Thoracic aorta (tissue), 2 donors: Measurements from ENCODE around the gene LRRC25. TPM values are rescaled to one million over a fixed set of nuclear protein-coding genes. Genes with fewer than 3 reads are reported as not detected.
"Not testable (repeated sequence)": the region's sequence is repeated elsewhere in the genome, so short reads cannot be mapped to it uniquely, and the experiment has no call there.

Source experiments
- ATAC-seq: fragments of 150-250 bp; one replicate; pipeline ENCODE4 v1.8.0; 2017; ENCODE audit warnings: low read depth; ENCODE audit not compliant: insufficient number of reproducible peaks, low FRiP score
- DNase-seq: peaks from one replicate; pipeline ENCODE4 v3.0.0-alpha.2; 2020; ENCODE audit warnings: low spot score
- H3K27ac ChIP-seq, 2 donors: fragments of 200-600 bp; sonication (generic); 1 replicate in 1 of 2; 2 replicates in 1 of 2; pipeline ENCODE4 v1.5.1; 2016; ENCODE audit warnings: mild to moderate bottlenecking in 2 of 2, moderate library complexity in 2 of 2
- H3K27me3 ChIP-seq: fragments of 200-600 bp; sonication (generic); replicated peaks from 2 replicates; pipeline ENCODE4 v1.6.0; 2016; ENCODE audit warnings: mild to moderate bottlenecking; ENCODE audit not compliant: insufficient read depth
- H3K36me3 ChIP-seq: fragments of 200-600 bp; sonication (generic); one replicate; pipeline ENCODE4 v1.5.1; 2016
- H3K4me1 ChIP-seq, 2 donors: fragments of 200-600 bp; sonication (generic); 1 replicate in 1 of 2; 2 replicates in 1 of 2; pipeline versions ENCODE4 v1.5.1 to v1.6.0; 2016; ENCODE audit warnings: low read depth in 2 of 2, mild to moderate bottlenecking in 1 of 2; ENCODE audit not compliant: control insufficient read depth in 1 of 2
- H3K4me3 ChIP-seq: fragments of 200-600 bp; sonication (generic); 2 replicates; pipeline ENCODE4 v1.5.1; 2016; ENCODE audit warnings: mild to moderate bottlenecking
- H3K9me3 ChIP-seq: fragments of 200-600 bp; sonication (generic); 2 replicates; pipeline ENCODE4 v1.5.1; 2016
- total RNA-seq, 2 donors: library from RNA; depleted of rRNA; stranded (reverse); fragments of >200 nt; gene quantifications; one replicate each; pipeline versions ENCODE4 v1.1.0 to v1.2.3, GENCODE V29; 2016
- TF ChIP-seq, protein P1 (sequence below): fragments of 200-600 bp; sonication (generic); IDR thresholded peaks from one replicate; pipeline ENCODE4 v1.5.1; 2019; ENCODE audit warnings: antibody characterized with exemption

LRRC25 gene
- total RNA-seq, 2 donors from 2014 or later, result 18.7 to 30.3 TPM

DNA sequence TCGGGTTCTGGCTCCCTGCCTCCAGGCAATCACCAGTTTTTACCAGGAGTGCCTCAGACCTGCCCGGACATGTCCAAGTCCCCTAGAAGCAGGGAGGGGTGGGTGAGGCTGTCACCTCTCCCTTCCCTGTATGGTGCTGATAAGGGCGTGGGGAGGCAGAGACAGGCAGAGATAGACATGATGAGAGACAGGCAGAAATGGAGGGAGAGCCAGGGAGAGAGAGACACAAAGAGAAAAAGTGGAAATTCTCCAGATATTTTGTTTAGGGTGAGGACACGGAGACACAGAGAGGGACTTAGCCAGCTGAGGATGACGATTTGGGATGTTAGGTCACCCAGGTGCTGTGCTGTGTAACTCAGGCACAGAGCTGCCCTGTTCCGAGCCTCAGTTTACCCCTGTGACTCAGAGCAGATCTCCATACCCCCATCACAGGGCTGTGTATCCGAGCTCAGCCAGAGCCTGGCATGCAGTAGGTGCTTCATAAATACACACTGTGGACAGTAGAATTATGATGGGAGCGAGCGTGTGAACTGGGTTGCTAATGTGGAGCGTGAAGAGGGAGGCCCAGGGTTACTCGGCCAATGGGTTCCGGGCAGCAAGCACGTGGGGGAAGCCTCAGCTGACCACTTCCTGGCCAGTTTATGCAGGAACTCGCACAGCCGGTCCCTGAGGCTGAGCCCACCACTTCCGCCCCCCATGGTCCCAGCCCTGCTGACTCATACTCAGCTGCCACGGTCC, 23.4 kb downstream of the LRRC25 start:
- Histone ChIP-seq H3K36me3 (no peaks in the 10 kb centered on the region), H3K9me3 (no peaks in the 10 kb centered on the region), H3K4me1 (peaks cover 16 to 28% of the 10 kb centered on the region in 2 donors), H3K27me3 (no peaks in the 10 kb centered on the region), H3K4me3 (peak overlapping the region; percentile 11), H3K27ac (peak overlapping the region; percentile 74 to 77)
- peak; percentile 91 for DNase-seq
- TF ChIP-seq, protein P1, sequence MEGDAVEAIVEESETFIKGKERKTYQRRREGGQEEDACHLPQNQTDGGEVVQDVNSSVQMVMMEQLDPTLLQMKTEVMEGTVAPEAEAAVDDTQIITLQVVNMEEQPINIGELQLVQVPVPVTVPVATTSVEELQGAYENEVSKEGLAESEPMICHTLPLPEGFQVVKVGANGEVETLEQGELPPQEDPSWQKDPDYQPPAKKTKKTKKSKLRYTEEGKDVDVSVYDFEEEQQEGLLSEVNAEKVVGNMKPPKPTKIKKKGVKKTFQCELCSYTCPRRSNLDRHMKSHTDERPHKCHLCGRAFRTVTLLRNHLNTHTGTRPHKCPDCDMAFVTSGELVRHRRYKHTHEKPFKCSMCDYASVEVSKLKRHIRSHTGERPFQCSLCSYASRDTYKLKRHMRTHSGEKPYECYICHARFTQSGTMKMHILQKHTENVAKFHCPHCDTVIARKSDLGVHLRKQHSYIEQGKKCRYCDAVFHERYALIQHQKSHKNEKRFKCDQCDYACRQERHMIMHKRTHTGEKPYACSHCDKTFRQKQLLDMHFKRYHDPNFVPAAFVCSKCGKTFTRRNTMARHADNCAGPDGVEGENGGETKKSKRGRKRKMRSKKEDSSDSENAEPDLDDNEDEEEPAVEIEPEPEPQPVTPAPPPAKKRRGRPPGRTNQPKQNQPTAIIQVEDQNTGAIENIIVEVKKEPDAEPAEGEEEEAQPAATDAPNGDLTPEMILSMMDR, result no peak
- ATAC-seq, result peak; percentile 84

DNA sequence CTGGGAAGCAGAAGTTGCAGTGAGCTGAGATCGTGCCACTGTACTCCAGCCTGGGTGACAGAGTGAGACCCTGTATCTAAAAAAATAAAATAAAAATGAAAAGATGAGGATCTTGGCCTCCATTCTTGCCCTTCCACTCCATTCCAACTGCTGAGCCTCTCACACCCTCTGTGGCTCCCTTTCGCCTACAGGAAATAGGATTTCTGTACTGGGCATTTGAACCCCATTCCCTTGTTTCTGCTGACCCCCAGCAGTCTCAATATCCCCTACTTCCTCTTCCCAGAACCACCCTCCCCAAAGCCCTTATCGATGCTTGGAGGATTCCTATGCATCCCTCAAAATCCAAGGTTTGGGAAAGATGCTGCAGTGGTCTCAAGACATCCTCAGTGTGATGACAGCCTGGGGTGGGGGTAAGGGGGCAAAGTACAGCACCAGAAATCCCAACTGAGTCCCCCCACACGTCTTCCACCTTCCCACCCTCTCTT, 24.0 kb downstream of the LRRC25 start:
- H3K4me3 ChIP-seq, result no peak overlapping the region
- DNase-seq, result no peak
- ATAC-seq, result no peak
- H3K27ac ChIP-seq, result peak overlapping the region; percentile 73 to 74
- H3K36me3 ChIP-seq, result no peaks in the 10 kb centered on the region
- no peaks in the 10 kb centered on the region for H3K27me3 ChIP-seq
- H3K4me1 ChIP-seq, result peaks cover 16 to 22% of the 10 kb centered on the region in 2 donors
- no peaks in the 10 kb centered on the region for H3K9me3 ChIP-seq
- TF ChIP-seq, protein P1, result no peak

DNA sequence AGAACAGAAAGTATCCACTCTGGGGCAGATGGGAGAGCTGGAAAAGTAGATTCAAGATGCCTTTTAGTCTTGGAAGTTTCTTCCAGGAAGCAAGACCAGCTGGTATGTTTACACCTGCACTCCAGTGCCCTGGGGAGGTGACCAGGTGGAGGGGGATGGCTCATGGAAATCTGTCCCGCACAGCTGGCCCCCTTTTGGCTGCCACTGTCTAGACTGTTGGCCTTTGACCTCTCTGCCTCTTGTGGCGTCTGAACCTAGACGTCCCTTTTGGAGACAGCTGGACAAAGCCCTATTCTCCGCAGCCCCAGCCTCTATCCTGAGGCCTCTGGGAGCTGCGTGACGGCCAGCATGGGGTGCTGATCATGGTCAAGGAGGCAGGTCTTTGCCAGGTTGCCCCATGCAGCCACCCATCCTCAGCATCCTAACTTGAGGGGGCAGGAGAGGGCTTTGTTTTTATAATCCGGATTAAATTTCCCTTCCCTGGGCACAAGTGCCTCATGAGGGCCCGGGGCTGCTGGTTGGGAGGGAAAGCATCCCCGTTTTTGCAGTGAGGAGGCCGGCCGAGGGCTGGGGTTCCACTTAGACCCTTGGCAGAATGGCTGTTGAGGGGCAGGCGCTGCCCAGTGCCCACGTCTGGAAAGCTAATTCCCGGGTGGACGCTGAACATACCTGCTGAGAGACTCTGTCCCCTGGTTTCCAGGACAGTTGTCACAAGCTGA, 28.8 kb downstream of the LRRC25 start:
- TF ChIP-seq, protein P1, result no peak
- ATAC-seq, result no peak

DNA sequence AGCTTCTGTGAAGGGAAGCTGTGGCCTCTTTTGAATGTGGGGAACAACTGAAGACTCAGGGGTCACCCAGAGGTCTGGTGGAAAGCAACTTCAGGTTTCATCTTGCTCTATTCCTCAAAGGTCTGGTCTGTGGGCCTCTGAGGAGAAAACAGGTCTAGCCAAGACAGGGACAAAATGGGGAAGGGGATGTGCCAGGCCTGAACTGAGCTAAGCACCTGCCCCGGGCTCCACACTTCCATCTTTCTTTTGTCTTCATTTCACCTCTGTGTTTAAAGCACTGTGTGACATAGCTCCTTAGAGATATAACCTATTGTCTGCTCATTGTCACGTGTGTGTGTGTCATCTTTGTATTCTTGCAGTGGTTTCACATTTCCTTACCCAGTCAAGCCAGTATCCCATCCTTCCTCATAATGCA, 31.4 kb downstream of the LRRC25 start:
- Histone ChIP-seq H3K4me3 (no peak overlapping the region), H3K36me3 (no peaks in the 10 kb centered on the region), H3K27me3 (no peaks in the 10 kb centered on the region), H3K4me1 (peaks cover 12 to 24% of the 10 kb centered on the region in 2 donors), H3K27ac (peak overlapping the region; percentile 80 to 81), H3K9me3 (no peaks in the 10 kb centered on the region)
- no peak for ATAC-seq
- no peak for DNase-seq
- TF ChIP-seq, protein P1, result no peak

More for the DNA sequence above, 28.8 kb downstream of the LRRC25 start:
- DNase-seq, result no peak
- no peaks in the 10 kb centered on the region for H3K27me3 ChIP-seq
- no peaks in the 10 kb centered on the region for H3K36me3 ChIP-seq
- no peak overlapping the region for H3K27ac ChIP-seq
- H3K4me1 ChIP-seq, result peaks cover 13 to 28% of the 10 kb centered on the region in 2 donors
- no peaks in the 10 kb centered on the region for H3K9me3 ChIP-seq
- no peak overlapping the region for H3K4me3 ChIP-seq

DNA sequence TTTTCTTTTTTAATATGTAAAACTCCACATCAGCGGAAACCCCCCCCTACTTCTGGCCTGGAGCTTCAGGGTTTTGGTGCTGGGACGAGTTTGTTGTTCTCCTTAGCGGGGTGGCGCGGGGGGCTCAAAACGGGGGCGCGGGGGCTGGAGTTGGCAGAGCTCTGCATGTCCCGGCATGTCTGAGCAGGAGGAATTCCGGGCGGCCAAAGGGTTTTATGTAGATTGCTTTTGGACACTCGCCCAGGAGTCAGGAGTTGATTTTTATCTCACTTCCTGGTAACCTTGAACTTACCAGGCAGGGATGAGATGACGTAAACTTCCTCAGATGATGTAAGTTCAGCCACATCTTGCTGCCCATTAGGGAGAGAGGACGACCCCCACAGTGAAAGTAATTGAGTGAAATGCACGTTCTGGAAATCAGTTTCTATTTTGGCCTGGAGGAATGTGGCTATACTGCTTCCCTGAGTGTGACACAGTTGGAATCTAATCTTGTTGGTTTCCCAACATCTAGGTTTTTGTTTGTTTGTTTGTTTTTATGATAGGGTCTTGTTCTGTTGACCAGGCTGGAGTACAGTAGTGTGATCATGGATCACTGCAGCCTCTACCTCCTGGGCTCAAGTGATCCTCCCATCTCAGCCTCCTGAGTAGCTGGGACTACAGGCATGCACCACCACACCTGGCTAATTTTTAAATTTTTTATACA, 32.4 kb downstream of the LRRC25 start:
- H3K27me3 ChIP-seq, result no peaks in the 10 kb centered on the region
- H3K9me3 ChIP-seq, result no peaks in the 10 kb centered on the region
- peak overlapping the region; percentile 51 for H3K4me3 ChIP-seq
- peaks cover 6% of the 10 kb centered on the region for H3K36me3 ChIP-seq
- ATAC-seq, result peak; percentile 67
- peaks cover 12 to 24% of the 10 kb centered on the region in 2 donors for H3K4me1 ChIP-seq
- peak overlapping the region; percentile 80 to 81 for H3K27ac ChIP-seq
- TF ChIP-seq, protein P1, result no peak
- peak; percentile 40 for DNase-seq

DNA sequence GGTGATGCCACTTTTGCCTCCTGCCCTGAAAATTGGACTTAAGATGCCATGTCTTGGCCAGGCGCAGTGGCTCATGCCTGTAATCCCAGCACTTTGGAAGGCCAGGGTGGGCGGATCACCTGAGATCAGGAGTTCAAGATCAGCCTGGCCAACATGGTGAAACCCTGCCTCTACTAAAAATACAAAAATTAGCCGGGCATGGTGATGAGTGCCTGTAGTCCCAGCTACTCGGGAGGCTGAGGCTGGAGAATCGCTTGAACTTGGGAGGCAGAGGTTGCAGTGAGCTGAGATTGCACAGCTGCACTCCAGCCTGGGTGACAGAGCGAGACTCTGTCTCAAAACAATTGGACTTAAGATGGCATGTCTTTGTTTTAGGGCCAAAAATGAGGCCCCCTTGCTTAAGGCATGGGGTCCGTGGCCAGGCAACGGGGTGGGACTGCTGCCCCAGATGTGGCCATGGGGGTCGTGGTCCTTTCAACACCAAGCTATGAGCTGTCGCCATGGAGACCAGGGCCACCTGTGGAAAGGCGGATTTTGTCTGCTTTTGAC, 33.1 kb downstream of the LRRC25 start:
- Histone ChIP-seq H3K36me3 (peaks cover 10% of the 10 kb centered on the region), H3K27ac (peak overlapping the region; percentile 80 to 81), H3K4me1 (peaks cover 12 to 24% of the 10 kb centered on the region in 2 donors), H3K4me3 (peak overlapping the region; percentile 51)
- DNase-seq, ATAC-seq, H3K27me3 ChIP-seq, H3K9me3 ChIP-seq: not testable (repeated sequence)
